CD14-positive monocyte (primary cell): Measurements from ENCODE around the gene DUS3L. TPM values are rescaled to one million over a fixed set of nuclear protein-coding genes. Genes with fewer than 3 reads are reported as not detected.
A peak's percentile ranks its signal among the peaks of the same experiment; 100 is the strongest.

ENCODE experiments used
- DNase-seq, 3 donors: peaks; one replicate each; pipeline ENCODE4 v3.0.0-alpha.2; 2011 to 2022
- H2AFZ ChIP-seq: 2 replicates; pipeline ENCODE4 v1.6.0; 2012; ENCODE audit warnings: mild to moderate bottlenecking, low read depth, low read length, inconsistent platforms; ENCODE audit not compliant: insufficient read depth, poor library complexity, severe bottlenecking
- H3K27ac ChIP-seq, 2 donors: 1 replicate in 1 of 2; 2 replicates in 1 of 2; pipeline ENCODE4 v1.5.1; 2012 to 2013; ENCODE audit warnings: low read length in 2 of 2, control low read depth in 1 of 2, inconsistent platforms in 1 of 2, low read depth in 1 of 2, mild to moderate bottlenecking in 1 of 2
- H3K27me3 ChIP-seq, 2 donors: one replicate each; pipeline versions ENCODE4 v1.6.0 to v1.6.1; 2011 to 2013; ENCODE audit warnings: low read length in 2 of 2; ENCODE audit not compliant: control insufficient read depth in 2 of 2, insufficient read depth in 2 of 2
- H3K36me3 ChIP-seq, 2 donors: replicated peaks in 1 of 2; 1 replicate in 1 of 2; 2 replicates in 1 of 2; pipeline versions ENCODE4 v1.5.1 to v1.6.1; 2012 to 2013; ENCODE audit warnings: low read length in 2 of 2, control low read depth in 1 of 2, inconsistent platforms in 1 of 2, mild to moderate bottlenecking in 1 of 2; ENCODE audit not compliant: insufficient read depth in 2 of 2, control insufficient read depth in 1 of 2
- H3K4me1 ChIP-seq, 2 donors: 1 replicate in 1 of 2; 2 replicates in 1 of 2; pipeline versions ENCODE4 v1.5.1 to v1.6.1; 2012 to 2013; ENCODE audit warnings: low read length in 2 of 2, control low read depth in 1 of 2, inconsistent platforms in 1 of 2, mild to moderate bottlenecking in 1 of 2, moderate library complexity in 1 of 2; ENCODE audit not compliant: insufficient read depth in 2 of 2, control insufficient read depth in 1 of 2
- H3K4me2 ChIP-seq: replicated peaks from 2 replicates; pipeline ENCODE3; 2012; ENCODE audit warnings: low read length, moderate library complexity, mild to moderate bottlenecking; ENCODE audit not compliant: poor library complexity, severe bottlenecking; ENCODE audit errors: extremely low read depth
- H3K4me3 ChIP-seq, 3 experiments: fragments of 200-600 bp in 1 of 3; sonication (generic) in 1 of 3; replicated peaks in 1 of 3; 1 replicate in 2 of 3; 2 replicates in 1 of 3; pipeline ENCODE4 v1.5.1; 2011 to 2013; ENCODE audit warnings: low read length in 3 of 3, mild to moderate bottlenecking in 3 of 3, control low read depth in 2 of 3, low read depth in 2 of 3, inconsistent platforms in 1 of 3, moderate library complexity in 1 of 3
- H3K79me2 ChIP-seq: 2 replicates; pipeline ENCODE4 v1.6.0; 2012; ENCODE audit warnings: mild to moderate bottlenecking, control low read depth, inconsistent platforms, low read length, moderate library complexity; ENCODE audit not compliant: insufficient read depth
- H3K9ac ChIP-seq: 2 replicates; pipeline ENCODE4 v1.6.0; 2017; ENCODE audit warnings: low read length, mild to moderate bottlenecking; ENCODE audit not compliant: insufficient read depth, poor library complexity, severe bottlenecking
- H3K9me3 ChIP-seq, 2 donors: replicated peaks in 1 of 2; 1 replicate in 1 of 2; 2 replicates in 1 of 2; pipeline versions ENCODE4 v1.5.1 to v1.6.1; 2012 to 2013; ENCODE audit warnings: low read length in 2 of 2, control low read depth in 1 of 2; ENCODE audit not compliant: control insufficient read depth in 1 of 2, insufficient read depth in 1 of 2
- H4K20me1 ChIP-seq: 2 replicates; pipeline ENCODE4 v1.6.0; 2012; ENCODE audit warnings: mild to moderate bottlenecking, low read length, control low read depth, moderate library complexity; ENCODE audit not compliant: insufficient read depth
- H3K27ac Mint-ChIP-seq, 7 donors: one replicate each; pipeline ENCODE4 v1.8.0; 2020; ENCODE audit warnings: mild to moderate bottlenecking in 7 of 7, mixed read lengths in 7 of 7, moderate library complexity in 6 of 7, inconsistent platforms in 2 of 7
- H3K27me3 Mint-ChIP-seq, 3 donors: one replicate each; pipeline ENCODE4 v1.8.0; 2021 to 2022; ENCODE audit warnings: low read depth in 3 of 3, mild to moderate bottlenecking in 3 of 3, mixed read lengths in 3 of 3, moderate library complexity in 3 of 3, inconsistent platforms in 1 of 3
- H3K36me3 Mint-ChIP-seq, 2 donors: one replicate each; pipeline ENCODE4 v1.8.0; 2020; ENCODE audit warnings: mixed read lengths in 2 of 2, inconsistent platforms in 1 of 2, mild to moderate bottlenecking in 1 of 2
- H3K4me1 Mint-ChIP-seq: one replicate; pipeline ENCODE4 v1.8.0; 2020; ENCODE audit warnings: mild to moderate bottlenecking, mixed read lengths
- H3K4me3 Mint-ChIP-seq, 2 donors: one replicate each; pipeline ENCODE4 v1.8.0; 2020; ENCODE audit warnings: mild to moderate bottlenecking in 2 of 2, mixed read lengths in 2 of 2, moderate library complexity in 1 of 2
- H3K9me3 Mint-ChIP-seq, 7 donors: one replicate each; pipeline ENCODE4 v1.8.0; 2020 to 2022; ENCODE audit warnings: mixed read lengths in 7 of 7, mild to moderate bottlenecking in 6 of 7, moderate library complexity in 6 of 7, inconsistent platforms in 2 of 7
- WGBS: methylation state at CpG from one replicate; pipeline ENCODE4 v1.1.5; 2013; ENCODE audit warnings: missing lambda C conversion rate; ENCODE audit not compliant: insufficient coverage; 5-methylcytosine and 5-hydroxymethylcytosine counted together
- intact Hi-C, 2 donors: fragments of 100-400 bp; cut with micrococcal nuclease; formaldehyde crosslinking; loops; one replicate each; pipeline versions ENCODE4 v1.15.0 to v1.15.1; 2023
- polyA plus RNA-seq, 3 donors: library from polyadenylated mRNA; depleted of rRNA in 1 of 3; unstranded in 2 of 3; stranded (reverse) in 1 of 3; fragments of 300-500 nt in 2 of 3; fragments of >200 nt in 1 of 3; fragmentation: Illumina TruSeq in 2 of 3; gene quantifications; 1 replicate in 2 of 3; 2 replicates in 1 of 3; pipeline ENCODE4 v1.2.3, GENCODE V29; 2012 to 2021
- TF ChIP-seq, protein P1 (sequence below): fragments of 200-600 bp; IDR thresholded peaks from one replicate; pipeline ENCODE4 v1.8.0; 2022; ENCODE audit warnings: antibody characterized with exemption, mild to moderate bottlenecking

The DUS3L gene
- polyA plus RNA-seq, 3 donors = 17.4 to 40.2 (median 23.4) TPM

DNA sequence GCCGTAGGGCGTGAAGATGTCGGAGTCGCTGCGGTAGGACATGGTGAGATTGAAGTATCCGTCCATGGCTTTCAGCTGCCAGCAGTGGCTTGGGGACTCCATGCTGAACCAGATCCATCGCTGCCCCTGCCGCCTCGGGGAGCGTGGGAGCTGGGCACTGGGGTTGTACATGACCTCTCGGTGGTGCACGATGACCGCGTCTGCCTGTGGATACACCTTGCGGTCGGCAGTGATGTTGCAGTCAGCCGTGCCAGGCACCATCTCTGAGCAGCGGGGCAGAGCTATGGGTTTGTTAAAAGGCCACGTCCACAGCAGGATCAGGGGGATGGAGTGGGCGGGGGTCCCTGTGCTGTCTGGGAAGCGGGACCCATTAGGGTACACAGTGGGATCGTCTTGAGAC is 41.1 kb upstream of the DUS3L start:
- peak overlapping the region in 1 of 7 donors; percentile 4 for H3K27ac Mint-ChIP-seq
- intact Hi-C loops = no loop called here
- H3K36me3 ChIP-seq = no peaks in the 10 kb centered on the region

DNA sequence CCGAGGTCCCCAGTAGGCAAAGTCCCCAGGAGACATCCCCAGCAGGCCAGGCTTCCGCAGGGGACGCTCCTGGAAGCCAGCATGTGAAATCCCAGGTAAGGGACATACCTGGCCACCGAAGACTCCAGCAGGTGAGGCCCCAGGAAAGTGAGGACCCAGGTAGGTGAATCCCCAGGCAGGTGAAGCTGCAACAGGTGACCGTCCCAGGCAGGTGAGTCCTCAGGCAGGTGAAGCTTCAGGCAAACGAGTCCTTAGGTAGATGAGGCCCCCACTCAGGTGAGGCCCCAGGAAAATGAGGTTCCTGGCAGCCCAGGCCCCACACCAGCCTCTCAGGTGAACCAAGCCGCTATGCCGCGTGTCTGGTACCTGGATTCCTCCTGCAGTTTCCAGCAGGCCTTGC is 40.2 kb upstream of the DUS3L start:
- Mint-ChIP-seq H3K27ac (no peak overlapping the region), H3K27me3 (peaks cover 13 to 32% (median 18%) of the 10 kb centered on the region in 3 donors), H3K4me3 (no peak overlapping the region), H3K4me1 (peaks cover 18% of the 10 kb centered on the region), H3K9me3 (peaks cover 2 to 15% (median 9%) of the 10 kb centered on the region in 7 donors), H3K36me3 (no peaks in the 10 kb centered on the region)
- H3K27me3 ChIP-seq = peaks cover 0 to 19% of the 10 kb centered on the region in 2 donors
- H2AFZ ChIP-seq = no peak overlapping the region
- no peak overlapping the region for H3K9ac ChIP-seq
- H3K36me3 ChIP-seq = no peaks in the 10 kb centered on the region
- H3K9me3 ChIP-seq = peaks cover 0 to 5% of the 10 kb centered on the region in 2 donors
- H3K27ac ChIP-seq = no peak overlapping the region
- no peak overlapping the region for H3K4me3 ChIP-seq
- 96% methylated on average over 9 of the region's 9 CpGs for WGBS
- H4K20me1 ChIP-seq = no peaks in the 10 kb centered on the region
- intact Hi-C loops = no loop called here
- H3K4me1 ChIP-seq = peaks cover 19 to 26% of the 10 kb centered on the region in 2 donors
- no peak for DNase-seq
- TF ChIP-seq, protein P1, sequence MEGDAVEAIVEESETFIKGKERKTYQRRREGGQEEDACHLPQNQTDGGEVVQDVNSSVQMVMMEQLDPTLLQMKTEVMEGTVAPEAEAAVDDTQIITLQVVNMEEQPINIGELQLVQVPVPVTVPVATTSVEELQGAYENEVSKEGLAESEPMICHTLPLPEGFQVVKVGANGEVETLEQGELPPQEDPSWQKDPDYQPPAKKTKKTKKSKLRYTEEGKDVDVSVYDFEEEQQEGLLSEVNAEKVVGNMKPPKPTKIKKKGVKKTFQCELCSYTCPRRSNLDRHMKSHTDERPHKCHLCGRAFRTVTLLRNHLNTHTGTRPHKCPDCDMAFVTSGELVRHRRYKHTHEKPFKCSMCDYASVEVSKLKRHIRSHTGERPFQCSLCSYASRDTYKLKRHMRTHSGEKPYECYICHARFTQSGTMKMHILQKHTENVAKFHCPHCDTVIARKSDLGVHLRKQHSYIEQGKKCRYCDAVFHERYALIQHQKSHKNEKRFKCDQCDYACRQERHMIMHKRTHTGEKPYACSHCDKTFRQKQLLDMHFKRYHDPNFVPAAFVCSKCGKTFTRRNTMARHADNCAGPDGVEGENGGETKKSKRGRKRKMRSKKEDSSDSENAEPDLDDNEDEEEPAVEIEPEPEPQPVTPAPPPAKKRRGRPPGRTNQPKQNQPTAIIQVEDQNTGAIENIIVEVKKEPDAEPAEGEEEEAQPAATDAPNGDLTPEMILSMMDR = no peak
- no peak overlapping the region for H3K4me2 ChIP-seq
- no peaks in the 10 kb centered on the region for H3K79me2 ChIP-seq

More for the DNA sequence above, 41.1 kb upstream of the DUS3L start:
- H2AFZ ChIP-seq = no peak overlapping the region
- Mint-ChIP-seq H3K4me1 (peaks cover 12% of the 10 kb centered on the region), H3K9me3 (peaks cover 2 to 9% (median 8%) of the 10 kb centered on the region in 7 donors), H3K27me3 (peaks cover 13 to 27% (median 18%) of the 10 kb centered on the region in 3 donors), H3K4me3 (no peak overlapping the region), H3K36me3 (no peaks in the 10 kb centered on the region)
- no peak overlapping the region for H3K4me2 ChIP-seq
- H3K9me3 ChIP-seq = peaks cover 0 to 5% of the 10 kb centered on the region in 2 donors
- no peaks in the 10 kb centered on the region for H3K79me2 ChIP-seq
- peaks cover 0 to 19% of the 10 kb centered on the region in 2 donors for H3K27me3 ChIP-seq
- no peak overlapping the region for H3K9ac ChIP-seq
- no peak overlapping the region for H3K27ac ChIP-seq
- H3K4me1 ChIP-seq = peaks cover 17 to 20% of the 10 kb centered on the region in 2 donors
- no peak for DNase-seq
- TF ChIP-seq, protein P1 = no peak
- no peaks in the 10 kb centered on the region for H4K20me1 ChIP-seq
- 97% methylated on average over 18 of the region's 22 CpGs for WGBS
- H3K4me3 ChIP-seq = no peak overlapping the region
